T-helper 1 cell (primary cell): ENCODE data around the gene MCEE.
"Not testable (repeated sequence)": the region's sequence is repeated elsewhere in the genome, so short reads cannot be mapped to it uniquely, and the experiment has no call there.

ENCODE experiments used
- DNase-seq, 5 donors: peaks; one replicate each; pipeline ENCODE4 v3.0.0-alpha.2; 2012 to 2020

MCEE gene

DNA sequence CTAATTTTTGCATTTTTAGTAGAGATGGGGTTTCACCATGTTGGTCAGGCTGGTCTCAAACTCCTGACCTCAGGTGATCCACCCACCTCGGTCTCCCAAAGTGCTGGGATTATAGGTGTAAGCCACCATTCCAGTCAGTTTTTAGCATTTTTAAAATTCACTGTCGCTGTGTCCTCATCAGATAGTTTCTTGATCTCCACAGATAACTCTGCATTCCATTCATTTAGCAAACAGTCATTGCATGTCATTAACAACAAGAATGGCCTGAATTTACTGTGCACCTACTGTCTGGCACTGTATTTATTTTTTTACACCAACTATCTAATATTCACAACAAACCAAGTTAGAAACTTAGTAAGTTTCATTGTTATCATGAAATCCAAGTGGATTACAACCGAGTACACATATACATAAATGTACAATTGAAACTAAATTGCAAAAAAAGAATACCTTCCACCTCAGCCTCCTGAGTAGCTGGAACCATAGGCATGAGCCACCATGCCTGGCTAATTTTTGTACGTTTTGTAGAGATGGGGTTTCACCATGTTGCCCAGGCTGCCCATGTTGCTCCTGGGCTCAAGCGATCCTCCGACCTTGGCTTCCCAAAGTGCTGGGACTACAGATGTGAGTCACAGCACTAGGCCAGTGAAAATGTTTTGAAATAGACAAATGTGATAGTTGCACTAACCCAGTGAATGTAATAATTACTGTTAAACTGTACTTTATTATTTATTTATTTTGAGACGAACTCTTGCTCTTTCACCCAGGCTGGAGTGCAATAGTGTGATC lies 4.3 kb downstream of the MCEE start:
- no peak for DNase-seq

DNA sequence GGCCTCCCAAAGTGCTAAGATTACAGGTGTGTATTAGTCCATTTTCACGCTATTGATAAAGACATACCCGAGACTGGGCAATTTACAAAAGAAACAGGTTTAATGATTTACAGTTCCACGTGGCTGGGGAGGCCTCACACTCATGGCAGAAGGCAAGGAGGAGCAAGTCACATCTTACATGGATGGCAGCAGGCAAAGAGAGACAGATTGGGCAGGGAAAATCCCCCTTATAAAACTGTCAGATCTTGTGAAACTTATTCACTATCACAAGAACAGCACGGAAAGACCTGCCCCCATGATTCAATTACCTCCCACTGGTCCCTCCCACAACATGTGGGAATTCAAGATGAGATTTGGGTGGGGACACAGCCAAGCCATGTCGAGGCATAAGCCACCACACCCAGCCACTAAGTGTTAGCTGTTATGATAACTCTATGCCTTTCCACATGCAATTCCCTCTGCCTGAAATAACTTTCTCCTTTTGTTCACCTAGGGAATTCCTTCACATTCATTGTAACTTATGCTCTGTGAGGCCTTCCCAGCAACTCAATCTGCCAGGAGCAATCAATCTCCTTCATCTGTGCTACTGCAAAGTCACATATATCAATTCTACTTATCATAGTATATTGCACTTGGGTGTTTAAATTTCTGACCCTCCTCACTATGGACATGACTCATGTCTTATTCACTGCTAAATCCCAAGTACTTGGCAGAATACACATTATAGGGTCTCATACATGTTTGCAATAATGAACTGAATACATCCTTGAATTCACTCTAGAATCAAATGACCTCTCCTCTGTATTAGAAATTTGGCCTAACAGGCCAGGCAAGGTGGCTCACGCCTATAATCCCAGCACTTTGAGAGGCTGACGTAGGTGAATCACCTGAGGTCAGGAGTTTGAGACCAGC lies 7.4 kb downstream of the MCEE start:
- no peak for DNase-seq

- no peak for DNase-seq
Measured at GRCh38 chr2:71121479-71121878, 8.6 kb downstream of the MCEE start.

- no peak for DNase-seq
Measured at GRCh38 chr2:71120195-71120594, 9.8 kb downstream of the MCEE start.

GRCh38 chr2:71117063-71117462 lies 13.0 kb downstream of the MCEE start:
- DNase-seq, result no peak

GRCh38 chr2:71113843-71114242 lies 16.2 kb downstream of the MCEE start:
- DNase-seq, result no peak

GRCh38 chr2:71108091-71108490 lies 21.9 kb downstream of the MCEE start:
- no peak for DNase-seq

DNA sequence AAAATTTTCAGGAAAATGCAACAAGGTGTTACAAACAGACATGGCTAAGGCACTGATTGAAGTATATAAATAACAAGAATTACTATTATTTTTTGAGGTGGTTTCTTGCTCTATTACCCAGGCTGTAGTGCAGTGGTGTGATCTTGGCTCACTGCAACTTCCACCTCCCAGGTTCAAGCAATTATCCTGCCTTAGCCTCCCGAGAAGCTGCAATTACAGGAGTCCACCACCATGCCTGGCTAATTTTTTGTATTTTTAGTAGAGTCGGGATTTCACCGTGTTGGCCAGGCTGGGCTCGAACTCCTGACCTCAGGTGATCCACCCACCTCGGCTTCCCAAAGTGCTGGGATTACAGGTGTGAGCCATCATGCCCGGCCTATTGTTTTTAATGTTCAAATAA lies 23.6 kb downstream of the MCEE start:
- not testable (repeated sequence) for DNase-seq

GRCh38 chr2:71103809-71104208 lies 26.2 kb downstream of the MCEE start:
- DNase-seq, result no peak

- DNase-seq, result no peak
Measured at GRCh38 chr2:71102981-71103681, 26.9 kb downstream of the MCEE start.

- no peak for DNase-seq
Measured at GRCh38 chr2:71101656-71102055, 28.4 kb downstream of the MCEE start.

GRCh38 chr2:71100195-71100964 lies 29.6 kb downstream of the MCEE start:
- peak in 3 of 5 donors; percentile 6 to 26 (median 17) for DNase-seq

DNA sequence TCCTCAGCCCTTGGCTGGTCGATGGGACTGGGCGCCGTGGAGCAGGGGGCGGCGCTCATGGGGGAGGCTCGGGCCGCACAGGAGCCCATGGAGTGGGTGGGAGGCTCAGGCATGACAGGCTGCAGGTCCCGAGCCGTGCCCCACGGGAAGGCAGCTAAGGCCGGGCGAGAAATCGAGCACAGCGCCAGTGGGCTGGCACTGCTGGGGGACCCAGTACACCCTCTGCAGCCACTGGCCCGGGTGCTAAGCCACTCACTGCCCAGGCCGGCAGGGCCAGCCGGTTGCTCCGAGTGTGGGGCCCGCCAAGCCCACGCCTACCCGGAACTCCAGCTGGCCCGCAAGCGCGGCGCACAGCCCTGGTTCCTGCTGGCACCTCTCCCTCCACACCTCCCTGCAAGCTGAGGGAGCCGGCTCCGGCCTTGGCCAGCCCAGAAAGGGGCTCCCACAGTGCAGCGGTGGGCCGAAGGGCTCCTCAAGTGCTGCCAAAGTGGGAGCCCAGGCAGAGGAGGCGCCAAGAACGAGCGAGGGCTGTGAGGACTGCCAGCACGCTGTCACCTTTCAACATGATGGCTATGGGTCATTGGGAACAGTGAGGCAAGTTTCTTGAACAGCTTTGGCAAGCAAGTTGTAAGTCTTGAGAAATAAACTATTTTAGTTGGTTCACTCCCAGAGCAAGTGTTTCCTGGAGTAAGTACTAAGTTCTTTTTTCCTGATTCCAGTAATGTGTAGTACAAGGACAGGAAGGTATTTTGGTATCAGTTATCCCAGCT lies 37.4 kb downstream of the MCEE start:
- DNase-seq, result not testable (repeated sequence)

DNA sequence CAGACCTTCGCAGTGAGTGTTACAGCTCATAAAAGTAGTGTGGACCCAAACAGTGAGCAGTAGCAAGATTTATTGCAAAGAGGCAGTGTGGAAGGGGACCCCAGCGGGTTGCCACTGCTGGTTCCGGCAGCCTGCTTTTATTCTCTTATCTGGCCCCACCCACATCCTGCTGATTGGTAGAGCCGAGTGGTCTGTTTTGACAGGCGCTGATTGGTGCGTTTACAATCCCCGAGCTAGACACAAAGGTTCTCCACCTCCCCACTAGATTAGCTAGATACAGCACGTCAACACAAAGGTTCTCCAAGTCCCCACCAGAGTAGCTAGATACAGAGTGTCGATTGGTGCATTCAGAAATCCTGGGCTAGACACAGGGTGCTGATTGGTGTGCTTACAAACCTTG lies 38.2 kb downstream of the MCEE start:
- not testable (repeated sequence) for DNase-seq

- DNase-seq, result not testable (repeated sequence)
Measured at GRCh38 chr2:71089475-71089874, 40.6 kb downstream of the MCEE start.

- not testable (repeated sequence) for DNase-seq
Measured at GRCh38 chr2:71085325-71086003, 44.6 kb downstream of the MCEE start.

- not testable (repeated sequence) for DNase-seq
Measured at GRCh38 chr2:71083752-71084312, 46.2 kb downstream of the MCEE start.

GRCh38 chr2:71083297-71083696 lies 46.7 kb downstream of the MCEE start:
- DNase-seq, result not testable (repeated sequence)

DNA sequence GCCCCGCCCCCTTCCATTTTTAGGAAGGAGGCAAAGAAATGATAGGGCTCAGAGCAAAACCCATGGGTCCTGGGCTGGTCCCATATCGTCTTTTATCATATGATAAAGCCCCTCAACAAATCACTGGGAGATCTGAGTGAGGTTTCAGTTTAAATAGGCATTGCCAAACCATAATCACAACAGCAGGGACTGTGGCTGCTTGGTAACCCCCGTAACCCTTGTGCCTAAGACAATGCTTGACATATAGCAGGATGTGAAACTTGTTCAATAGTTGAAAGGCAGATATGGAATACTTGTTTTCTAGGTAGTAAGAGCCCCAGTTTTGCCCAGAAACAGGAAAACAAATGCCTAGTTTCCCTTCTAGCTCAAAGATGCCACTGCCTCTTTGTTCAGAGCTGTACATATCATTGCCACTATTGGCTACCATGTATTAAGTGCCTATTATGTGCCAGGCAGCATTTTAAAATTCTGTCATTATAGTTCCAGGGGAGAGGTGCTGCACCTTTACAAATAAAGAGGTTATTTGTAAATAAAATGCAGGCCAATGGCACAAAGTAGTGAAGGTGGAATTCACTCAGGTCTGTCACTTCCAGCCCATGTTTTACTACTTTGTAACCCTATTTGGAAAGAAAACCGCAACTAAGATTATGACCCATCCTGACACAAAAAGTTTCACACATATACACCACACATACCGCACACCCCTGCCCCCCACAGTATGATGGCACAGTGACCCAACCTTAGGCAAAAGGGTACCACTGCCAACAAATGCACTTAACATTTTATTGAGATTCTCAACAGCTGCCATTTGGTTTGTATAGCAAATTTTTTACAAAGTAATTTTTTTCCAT lies 47.4 kb downstream of the MCEE start:
- DNase-seq, result peak in 1 of 5 donors; percentile 63

GRCh38 chr2:71078624-71079023 lies 51.4 kb downstream of the MCEE start:
- DNase-seq, result no peak
